Measurements from ENCODE around the gene PCNT.
A peak's percentile ranks its signal among the peaks of the same experiment; 100 is the strongest.

Gene PCNT

DNA sequence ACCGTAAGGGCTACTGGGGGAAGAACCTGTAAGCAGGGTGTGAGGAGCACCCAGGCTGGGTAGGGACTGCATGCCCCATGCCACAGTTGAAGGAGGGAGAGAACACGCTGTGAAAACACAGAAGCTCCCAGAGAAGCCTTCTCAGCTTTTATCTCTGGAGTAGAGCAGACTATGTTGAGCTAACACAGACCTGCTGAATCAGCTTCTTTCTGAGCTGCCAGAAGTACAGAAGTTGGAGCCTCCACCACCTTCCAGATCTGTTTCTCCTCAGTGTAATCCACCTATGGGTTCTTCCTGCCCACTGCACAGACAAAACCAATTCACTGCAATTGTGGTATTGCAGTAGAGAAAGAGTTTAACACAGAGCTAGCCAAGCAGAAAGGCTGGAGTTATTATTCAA lies 32.4 kb upstream of the PCNT start:
- no peak overlapping the region for H3K27ac ChIP-seq (ENCODE audit: low read length)

DNA sequence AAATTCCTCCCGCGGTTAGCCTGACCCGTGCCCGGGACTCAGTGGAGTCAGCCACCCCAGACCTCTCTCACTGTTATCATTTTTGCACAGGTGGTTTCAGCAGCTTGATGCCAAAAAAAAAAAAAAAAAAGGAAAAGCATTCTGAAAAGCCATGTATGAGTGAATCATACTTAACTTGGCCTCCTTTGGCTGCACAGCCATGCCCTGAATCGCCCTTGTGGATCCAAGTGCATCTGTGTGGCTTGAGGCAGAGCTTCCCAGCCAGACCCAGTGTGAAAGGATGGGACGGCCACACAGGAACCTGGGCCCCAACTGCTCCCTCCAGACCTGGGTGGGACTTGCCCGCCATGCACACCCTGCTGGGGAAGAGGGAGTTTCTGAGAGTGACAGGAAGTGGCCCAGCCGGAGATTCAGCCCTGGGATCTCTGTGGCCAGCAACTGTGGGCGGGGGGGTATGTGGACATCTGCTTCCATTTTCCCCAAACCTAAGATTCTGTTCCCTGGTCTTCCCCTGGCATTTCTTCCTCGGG lies 29.2 kb upstream of the PCNT start:
- H3K27ac ChIP-seq (ENCODE audit: low read length) = no peak overlapping the region
- H3K9ac ChIP-seq (ENCODE audit: low read depth, low read length) = no peak overlapping the region

More for the DNA sequence above, 32.4 kb upstream of the PCNT start:
- Histone ChIP-seq H3K36me3 (ENCODE audit: insufficient read depth, low read depth, low read length) (peaks cover 17% of the 10 kb centered on the region), H3K9me3 (ENCODE audit: insufficient read depth, low read depth, low read length) (no peaks in the 10 kb centered on the region), H3K9ac (ENCODE audit: low read depth, low read length) (no peak overlapping the region), H3K27me3 (ENCODE audit: insufficient read depth, low read length) (no peaks in the 10 kb centered on the region), H3K4me1 (ENCODE audit: insufficient read depth, low read length) (peaks cover 9% of the 10 kb centered on the region), H3K4me3 (ENCODE audit: low read length) (no peak overlapping the region)

DNA sequence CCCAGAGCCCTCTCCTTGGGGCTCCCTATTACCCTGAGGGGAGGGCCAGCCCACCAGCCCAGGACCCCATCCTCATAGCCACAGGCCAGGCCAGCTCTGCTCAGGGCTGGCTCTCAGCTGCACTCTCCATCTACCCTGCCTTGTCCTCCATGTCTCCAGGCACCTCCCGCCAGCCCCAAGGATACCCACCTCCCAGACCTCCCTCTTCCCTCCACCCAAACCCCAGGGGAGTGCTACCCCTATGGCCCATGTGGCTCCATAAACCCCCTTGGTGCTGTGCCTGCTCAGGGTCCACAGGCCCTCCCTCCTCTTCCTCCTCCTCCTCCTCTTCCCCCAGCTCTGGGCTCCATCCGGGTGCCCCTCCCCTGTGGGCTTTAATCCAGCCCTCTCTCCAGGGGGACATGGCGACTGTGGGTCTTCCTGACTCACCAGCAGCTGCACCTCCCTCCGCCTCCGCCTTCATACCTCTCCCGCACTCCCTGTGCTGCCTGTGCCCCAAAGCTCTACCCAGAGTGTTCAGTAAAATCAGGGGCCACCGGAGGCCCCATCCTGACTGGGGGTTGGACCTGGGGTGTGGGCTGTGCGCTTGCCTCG lies 28.7 kb upstream of the PCNT start:
- no peak overlapping the region for H3K27ac ChIP-seq (ENCODE audit: low read length)
- no peaks in the 10 kb centered on the region for H3K27me3 ChIP-seq (ENCODE audit: insufficient read depth, low read length)
- peaks cover 24% of the 10 kb centered on the region for H3K36me3 ChIP-seq (ENCODE audit: insufficient read depth, low read depth, low read length)
- H3K9ac ChIP-seq (ENCODE audit: low read depth, low read length) = no peak overlapping the region
- no peaks in the 10 kb centered on the region for H3K9me3 ChIP-seq (ENCODE audit: insufficient read depth, low read depth, low read length)
- no peak overlapping the region for H3K4me3 ChIP-seq (ENCODE audit: low read length)
- H3K4me1 ChIP-seq (ENCODE audit: insufficient read depth, low read length) = no peaks in the 10 kb centered on the region

More for the DNA sequence above, 29.2 kb upstream of the PCNT start:
- peaks cover 23% of the 10 kb centered on the region for H3K36me3 ChIP-seq (ENCODE audit: insufficient read depth, low read depth, low read length)
- no peaks in the 10 kb centered on the region for H3K4me1 ChIP-seq (ENCODE audit: insufficient read depth, low read length)
- H3K27me3 ChIP-seq (ENCODE audit: insufficient read depth, low read length) = no peaks in the 10 kb centered on the region
- H3K9me3 ChIP-seq (ENCODE audit: insufficient read depth, low read depth, low read length) = no peaks in the 10 kb centered on the region
- H3K4me3 ChIP-seq (ENCODE audit: low read length) = no peak overlapping the region

GRCh38 chr21:46295996-46296752 lies 27.8 kb upstream of the PCNT start:
- no peaks in the 10 kb centered on the region for H3K9me3 ChIP-seq (ENCODE audit: insufficient read depth, low read depth, low read length)
- no peaks in the 10 kb centered on the region for H3K27me3 ChIP-seq (ENCODE audit: insufficient read depth, low read length)
- H3K4me1 ChIP-seq (ENCODE audit: insufficient read depth, low read length) = no peaks in the 10 kb centered on the region
- H3K9ac ChIP-seq (ENCODE audit: low read depth, low read length) = no peak overlapping the region
- H3K4me3 ChIP-seq (ENCODE audit: low read length) = no peak overlapping the region
- no peak overlapping the region for H3K27ac ChIP-seq (ENCODE audit: low read length)
- H3K36me3 ChIP-seq (ENCODE audit: insufficient read depth, low read depth, low read length) = peaks cover 32% of the 10 kb centered on the region

GRCh38 chr21:46297338-46298271 lies 26.4 kb upstream of the PCNT start:
- Histone ChIP-seq H3K4me3 (ENCODE audit: low read length) (peak overlapping the region; percentile 22; the same call in 1 of the 2 replicates), H3K27me3 (ENCODE audit: insufficient read depth, low read length) (no peaks in the 10 kb centered on the region), H3K36me3 (ENCODE audit: insufficient read depth, low read depth, low read length) (peaks cover 26% of the 10 kb centered on the region), H3K4me1 (ENCODE audit: insufficient read depth, low read length) (no peaks in the 10 kb centered on the region), H3K27ac (ENCODE audit: low read length) (no peak overlapping the region), H3K9me3 (ENCODE audit: insufficient read depth, low read depth, low read length) (no peaks in the 10 kb centered on the region), H3K9ac (ENCODE audit: low read depth, low read length) (no peak overlapping the region)

DNA sequence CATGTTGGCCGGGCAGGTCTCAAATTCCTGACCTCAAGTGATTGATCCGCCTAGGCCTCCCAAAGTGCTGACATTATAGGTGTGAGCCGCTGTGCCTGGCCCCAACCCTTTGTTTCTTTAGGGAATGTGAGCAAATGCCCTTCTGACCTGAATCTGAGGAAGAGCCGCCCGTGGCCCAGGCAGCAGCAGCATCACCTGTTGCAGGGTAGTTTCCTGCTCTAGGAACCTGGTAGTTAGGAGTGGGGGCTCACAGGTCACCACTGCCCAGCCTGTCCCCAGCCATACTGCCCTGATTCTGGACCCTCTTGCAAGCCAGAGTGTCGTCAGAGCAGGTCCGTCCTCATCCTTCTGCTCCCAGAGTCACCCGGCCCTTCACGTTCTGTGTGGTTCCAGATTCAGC lies 24.8 kb upstream of the PCNT start:
- no peaks in the 10 kb centered on the region for H3K27me3 ChIP-seq (ENCODE audit: insufficient read depth, low read length)
- H3K4me1 ChIP-seq (ENCODE audit: insufficient read depth, low read length) = no peaks in the 10 kb centered on the region
- peaks cover 27% of the 10 kb centered on the region for H3K36me3 ChIP-seq (ENCODE audit: insufficient read depth, low read depth, low read length)
- no peaks in the 10 kb centered on the region for H3K9me3 ChIP-seq (ENCODE audit: insufficient read depth, low read depth, low read length)
- H3K9ac ChIP-seq (ENCODE audit: low read depth, low read length) = no peak overlapping the region
- no peak overlapping the region for H3K4me3 ChIP-seq (ENCODE audit: low read length)
- no peak overlapping the region for H3K27ac ChIP-seq (ENCODE audit: low read length)

DNA sequence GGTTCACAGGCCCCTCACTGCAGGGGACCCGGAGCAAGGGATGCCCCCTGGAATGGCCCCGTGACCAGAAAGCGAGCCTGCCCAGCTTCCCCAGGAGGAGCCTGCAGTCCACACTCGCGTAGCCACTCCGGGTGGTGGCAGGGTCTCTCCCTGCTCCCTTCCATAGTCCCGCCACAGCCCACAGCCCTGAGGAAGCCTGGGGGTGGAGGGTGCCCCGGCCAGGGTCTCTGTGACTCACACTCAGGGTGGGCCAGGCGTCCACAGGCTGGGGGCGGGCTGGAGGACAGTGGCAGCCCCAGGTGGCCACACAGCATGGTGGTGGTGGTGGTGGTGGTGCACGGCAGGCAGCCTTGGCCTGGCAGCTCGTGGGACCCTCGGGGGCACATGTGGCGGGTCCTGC lies 22.2 kb upstream of the PCNT start:
- Histone ChIP-seq H3K27me3 (ENCODE audit: insufficient read depth, low read length) (no peaks in the 10 kb centered on the region), H3K27ac (ENCODE audit: low read length) (no peak overlapping the region), H3K4me3 (ENCODE audit: low read length) (no peak overlapping the region), H3K4me1 (ENCODE audit: insufficient read depth, low read length) (no peaks in the 10 kb centered on the region), H3K9ac (ENCODE audit: low read depth, low read length) (no peak overlapping the region), H3K9me3 (ENCODE audit: insufficient read depth, low read depth, low read length) (no peaks in the 10 kb centered on the region), H3K36me3 (ENCODE audit: insufficient read depth, low read depth, low read length) (peaks cover 36% of the 10 kb centered on the region)

DNA sequence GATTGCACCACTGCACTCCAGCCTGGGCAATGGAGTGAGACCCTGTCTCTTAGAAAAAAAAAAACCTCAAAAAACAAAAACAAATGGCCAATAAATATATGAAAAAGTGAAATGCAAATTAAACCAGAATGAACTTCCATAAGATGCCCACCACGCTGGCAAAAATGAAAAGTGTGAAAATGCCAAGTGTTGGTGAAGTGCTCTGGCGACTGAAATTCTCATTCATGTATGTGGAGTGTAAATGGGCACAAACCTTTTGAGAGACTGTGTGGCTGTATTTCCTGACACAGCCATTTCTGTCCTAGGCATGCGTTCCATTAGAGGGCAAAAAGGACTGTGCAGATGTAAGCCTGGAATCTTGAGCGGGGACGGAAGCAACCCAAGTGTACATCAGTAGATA lies 19.5 kb upstream of the PCNT start:
- Histone ChIP-seq H3K27me3 (ENCODE audit: insufficient read depth, low read length) (no peaks in the 10 kb centered on the region), H3K9me3 (ENCODE audit: insufficient read depth, low read depth, low read length) (no peaks in the 10 kb centered on the region), H3K27ac (ENCODE audit: low read length) (no peak overlapping the region), H3K4me3 (ENCODE audit: low read length) (no peak overlapping the region), H3K36me3 (ENCODE audit: insufficient read depth, low read depth, low read length) (peaks cover 47% of the 10 kb centered on the region), H3K9ac (ENCODE audit: low read depth, low read length) (no peak overlapping the region), H3K4me1 (ENCODE audit: insufficient read depth, low read length) (no peaks in the 10 kb centered on the region)

DNA sequence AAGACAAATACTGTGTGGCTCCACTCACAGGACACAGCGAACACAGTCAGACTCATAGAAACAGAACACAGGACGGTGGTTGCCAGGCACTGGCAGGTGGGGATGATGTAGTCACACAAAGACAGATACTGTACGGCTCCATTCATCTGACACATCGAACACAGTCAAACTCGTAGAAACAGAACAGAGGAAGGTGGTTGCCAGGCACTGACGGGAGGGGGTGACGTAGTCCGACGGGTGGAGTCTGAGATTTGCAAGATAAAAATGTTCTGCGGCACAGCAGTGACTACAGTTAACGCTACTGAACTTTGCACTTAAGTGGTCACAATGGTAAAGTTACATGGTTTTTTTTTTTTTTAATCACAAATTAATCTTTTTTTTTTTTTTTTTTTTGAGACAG lies 19.0 kb upstream of the PCNT start:
- H3K9ac ChIP-seq (ENCODE audit: low read depth, low read length) = no peak overlapping the region
- no peaks in the 10 kb centered on the region for H3K4me1 ChIP-seq (ENCODE audit: insufficient read depth, low read length)
- H3K4me3 ChIP-seq (ENCODE audit: low read length) = no peak overlapping the region
- no peak overlapping the region for H3K27ac ChIP-seq (ENCODE audit: low read length)
- peaks cover 42% of the 10 kb centered on the region for H3K36me3 ChIP-seq (ENCODE audit: insufficient read depth, low read depth, low read length)
- H3K9me3 ChIP-seq (ENCODE audit: insufficient read depth, low read depth, low read length) = no peaks in the 10 kb centered on the region
- H3K27me3 ChIP-seq (ENCODE audit: insufficient read depth, low read length) = no peaks in the 10 kb centered on the region

DNA sequence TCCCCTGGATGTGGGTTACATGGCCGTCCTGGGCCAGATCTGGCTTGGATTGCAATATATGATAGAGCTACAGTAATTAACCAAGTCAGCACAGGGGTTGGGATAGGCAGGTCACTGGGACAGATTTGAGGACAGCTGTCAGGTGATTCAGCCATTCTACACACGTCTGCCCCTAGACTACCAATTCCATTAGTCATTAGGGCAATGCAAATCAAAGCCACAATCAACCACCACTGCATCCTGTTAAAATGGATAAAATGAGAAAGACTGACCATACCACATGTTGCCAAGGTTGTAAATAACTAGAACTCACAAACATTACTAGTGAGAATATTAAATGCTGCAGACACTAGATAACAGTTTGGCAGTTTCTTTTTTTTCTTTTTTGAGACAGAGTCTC lies 16.3 kb upstream of the PCNT start:
- Histone ChIP-seq H3K27me3 (ENCODE audit: insufficient read depth, low read length) (no peaks in the 10 kb centered on the region), H3K27ac (ENCODE audit: low read length) (no peak overlapping the region), H3K4me1 (ENCODE audit: insufficient read depth, low read length) (no peaks in the 10 kb centered on the region), H3K9ac (ENCODE audit: low read depth, low read length) (no peak overlapping the region), H3K9me3 (ENCODE audit: insufficient read depth, low read depth, low read length) (no peaks in the 10 kb centered on the region), H3K4me3 (ENCODE audit: low read length) (no peak overlapping the region), H3K36me3 (ENCODE audit: insufficient read depth, low read depth, low read length) (peaks cover 30% of the 10 kb centered on the region)

DNA sequence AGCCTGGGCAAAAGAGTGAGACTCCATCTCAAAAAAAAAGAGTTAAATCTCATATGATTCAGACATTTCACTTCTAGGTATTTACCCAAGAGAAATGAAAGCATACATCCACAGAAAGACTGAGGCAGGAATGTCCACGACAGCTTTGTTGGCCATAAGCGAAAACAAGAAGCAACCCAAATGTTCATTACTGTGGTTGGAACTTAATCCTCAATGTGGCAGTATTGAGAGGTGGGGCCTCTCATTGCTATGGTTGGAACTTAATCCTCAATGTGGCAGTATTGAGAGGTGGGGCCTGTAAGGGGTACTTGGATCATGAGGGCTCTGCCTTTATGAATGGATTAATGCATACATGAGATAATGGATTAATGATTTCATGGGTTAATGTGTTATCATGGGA lies 15.5 kb upstream of the PCNT start:
- no peaks in the 10 kb centered on the region for H3K9me3 ChIP-seq (ENCODE audit: insufficient read depth, low read depth, low read length)
- H3K27ac ChIP-seq (ENCODE audit: low read length) = no peak overlapping the region
- no peaks in the 10 kb centered on the region for H3K27me3 ChIP-seq (ENCODE audit: insufficient read depth, low read length)
- peaks cover 38% of the 10 kb centered on the region for H3K36me3 ChIP-seq (ENCODE audit: insufficient read depth, low read depth, low read length)
- no peak overlapping the region for H3K4me3 ChIP-seq (ENCODE audit: low read length)
- no peaks in the 10 kb centered on the region for H3K4me1 ChIP-seq (ENCODE audit: insufficient read depth, low read length)
- H3K9ac ChIP-seq (ENCODE audit: low read depth, low read length) = no peak overlapping the region

Measured in iPS-20b (cell line).